H1 (cell line): ENCODE data around the gene CCDC148. TPM values are rescaled to one million over a fixed set of nuclear protein-coding genes. Genes with fewer than 3 reads are reported as not detected.

Experiments used
- CTCF ChIA-PET: fragments of 300-600 bp; sonication (Branson Sonifier 250); formaldehyde crosslinking; loops from one replicate; lab custom pipeline; 2021; ENCODE audit not compliant: partially characterized antibody; lab: Charles Lee
- POLR2A ChIA-PET: fragments of 300-600 bp; sonication (Branson Sonifier 250); formaldehyde crosslinking; loops from one replicate; lab custom pipeline; 2021; ENCODE audit warnings: inconsistent platforms; ENCODE audit not compliant: partially characterized antibody; lab: Charles Lee
- DNase-seq, 2 experiments: peaks; one replicate each; pipeline versions ENCODE4 v3.0.0 to v3.0.0-alpha.2; 2010 to 2022; ENCODE audit warnings: low spot score in 2 of 2, low read depth in 1 of 2, mixed read lengths in 1 of 2
- FAIRE-seq: peaks from 2 replicates; lab custom pipeline; 2011; peaks lifted over from hg19 to GRCh38; lab: Jason Lieb, UNC
- H2AFZ ChIP-seq: 2 replicates; pipeline ENCODE4 v1.8.1; 2012; ENCODE audit warnings: low read length, inconsistent platforms
- H2AK5ac ChIP-seq: 2 replicates; pipeline ENCODE4 v1.6.1; 2013; ENCODE audit warnings: low read depth, low read length
- H2BK120ac ChIP-seq: replicated peaks from 2 replicates; pipeline ENCODE3; 2013; ENCODE audit warnings: low read depth, low read length, inconsistent platforms
- H2BK12ac ChIP-seq: 2 replicates; pipeline ENCODE4 v1.6.1; 2013; ENCODE audit warnings: low read depth, low read length
- H2BK15ac ChIP-seq: 2 replicates; pipeline ENCODE4 v1.6.1; 2013; ENCODE audit warnings: low read length
- H2BK20ac ChIP-seq: 2 replicates; pipeline ENCODE4 v1.6.1; 2013; ENCODE audit warnings: low read length
- H2BK5ac ChIP-seq: 2 replicates; pipeline ENCODE4 v1.6.1; 2013; ENCODE audit warnings: low read depth, low read length
- H3K14ac ChIP-seq: 2 replicates; pipeline ENCODE4 v1.6.1; 2013; ENCODE audit warnings: inconsistent platforms; ENCODE audit not compliant: insufficient read length
- H3K18ac ChIP-seq: 2 replicates; pipeline ENCODE4 v1.6.1; 2013; ENCODE audit warnings: low read length; ENCODE audit errors: extremely low read depth
- H3K23ac ChIP-seq: 2 replicates; pipeline ENCODE4 v1.6.1; 2013; ENCODE audit warnings: inconsistent platforms; ENCODE audit not compliant: insufficient read length
- H3K23me2 ChIP-seq: 2 replicates; pipeline ENCODE4 v1.6.1; 2013; ENCODE audit warnings: low read depth, low read length
- H3K27ac ChIP-seq: 2 replicates; pipeline ENCODE4 v1.6.1; 2011; ENCODE audit warnings: low read depth, low read length, inconsistent platforms
- H3K27me3 ChIP-seq, 4 experiments: replicated peaks in 1 of 4; 1 replicate in 1 of 4; 2 replicates in 3 of 4; pipeline versions ENCODE4 v1.6.1 to v1.8.1; 2011 to 2013; ENCODE audit warnings: low read length in 3 of 4, mild to moderate bottlenecking in 3 of 4, inconsistent platforms in 2 of 4, mixed read lengths in 2 of 4, moderate library complexity in 1 of 4; ENCODE audit not compliant: control insufficient read depth in 3 of 4, insufficient read depth in 3 of 4; ENCODE audit errors: extremely low read depth in 1 of 4
- H3K36me3 ChIP-seq, 4 experiments: 2 replicates each; pipeline versions ENCODE4 v1.6.1 to v1.8.1; 2011 to 2013; ENCODE audit warnings: mild to moderate bottlenecking in 4 of 4, low read length in 3 of 4, moderate library complexity in 2 of 4, control low read depth in 1 of 4, inconsistent platforms in 1 of 4; ENCODE audit not compliant: insufficient read depth in 4 of 4, control insufficient read depth in 2 of 4
- H3K4ac ChIP-seq: replicated peaks from 2 replicates; pipeline ENCODE3; 2013; ENCODE audit warnings: low read length, low read depth, mixed read lengths, inconsistent platforms; ENCODE audit not compliant: insufficient read length
- H3K4me1 ChIP-seq, 4 experiments: replicated peaks in 1 of 4; 1 replicate in 1 of 4; 2 replicates in 3 of 4; pipeline versions ENCODE4 v1.6.1 to v1.8.1; 2011 to 2013; ENCODE audit warnings: low read length in 3 of 4, inconsistent platforms in 2 of 4, mixed read lengths in 1 of 4; ENCODE audit not compliant: insufficient read depth in 4 of 4, control insufficient read depth in 3 of 4
- H3K4me2 ChIP-seq, 2 experiments: 2 replicates each; pipeline versions ENCODE4 v1.6.1 to v1.8.1; 2011 to 2013; ENCODE audit warnings: low read depth in 2 of 2, low read length in 2 of 2, control low read depth in 1 of 2, inconsistent platforms in 1 of 2, mild to moderate bottlenecking in 1 of 2; ENCODE audit not compliant: insufficient read depth in 1 of 2
- H3K4me3 ChIP-seq, 4 experiments: fragments of 200-600, 300-600 bp in 1 of 4; sonication (generic), shearing (Covaris generic), sonication (Bioruptor Twin) in 1 of 4; 2 replicates each; pipeline versions ENCODE4 v1.5.1 to v1.8.1; 2011 to 2016; ENCODE audit warnings: low read length in 4 of 4, low read depth in 3 of 4, control low read depth in 2 of 4, inconsistent platforms in 2 of 4, mild to moderate bottlenecking in 2 of 4, mixed read lengths in 1 of 4, moderate library complexity in 1 of 4; ENCODE audit not compliant: insufficient read depth in 2 of 4; ENCODE audit errors: extremely low read depth in 1 of 4
- H3K56ac ChIP-seq: replicated peaks from 2 replicates; pipeline ENCODE3; 2013; ENCODE audit warnings: low read depth, mild to moderate bottlenecking, mixed read lengths, low read length, inconsistent platforms; ENCODE audit not compliant: insufficient read length
- H3K79me1 ChIP-seq: 2 replicates; pipeline ENCODE4 v1.6.1; 2013; ENCODE audit warnings: low read depth, low read length, control low read depth
- H3K79me2 ChIP-seq, 2 experiments: 2 replicates each; pipeline versions ENCODE4 v1.6.1 to v1.8.1; 2012 to 2013; ENCODE audit warnings: low read length in 2 of 2, mild to moderate bottlenecking in 2 of 2, inconsistent platforms in 1 of 2; ENCODE audit not compliant: insufficient read depth in 2 of 2, control insufficient read depth in 1 of 2
- H3K9ac ChIP-seq, 4 experiments: replicated peaks in 1 of 4; 1 replicate in 1 of 4; 2 replicates in 3 of 4; pipeline versions ENCODE4 v1.6.1 to v1.8.1; 2011 to 2013; ENCODE audit warnings: low read depth in 3 of 4, low read length in 3 of 4, control low read depth in 2 of 4, mild to moderate bottlenecking in 2 of 4, moderate library complexity in 2 of 4, inconsistent platforms in 1 of 4; ENCODE audit errors: extremely low read depth in 1 of 4
- H3K9me3 ChIP-seq, 2 experiments: 2 replicates each; pipeline versions ENCODE4 v1.6.1 to v1.8.1; 2012 to 2013; ENCODE audit warnings: mild to moderate bottlenecking in 2 of 2, moderate library complexity in 2 of 2, control low read depth in 1 of 2, inconsistent platforms in 1 of 2, low read depth in 1 of 2, low read length in 1 of 2, mixed read lengths in 1 of 2; ENCODE audit not compliant: insufficient read depth in 2 of 2
- H4K20me1 ChIP-seq, 2 experiments: replicated peaks in 1 of 2; 2 replicates each; pipeline versions ENCODE3 to v1.8.1; 2011 to 2013; ENCODE audit warnings: inconsistent platforms in 2 of 2, low read length in 2 of 2, mild to moderate bottlenecking in 1 of 2; ENCODE audit not compliant: insufficient read depth in 2 of 2, control insufficient read depth in 1 of 2
- H4K5ac ChIP-seq: 2 replicates; pipeline ENCODE4 v1.6.1; 2013; ENCODE audit warnings: low read length, low read depth, mixed read lengths, inconsistent platforms; ENCODE audit not compliant: insufficient read length
- H4K8ac ChIP-seq: 2 replicates; pipeline ENCODE4 v1.8.0; 2013; ENCODE audit warnings: mild to moderate bottlenecking, moderate library complexity, low read length, inconsistent platforms; ENCODE audit not compliant: insufficient read depth; ENCODE audit errors: extremely low read depth
- H4K91ac ChIP-seq: replicated peaks from 2 replicates; pipeline ENCODE3; 2013; ENCODE audit warnings: low read length, mixed read lengths, inconsistent platforms; ENCODE audit not compliant: insufficient read length
- CHD2 ChIP-seq: IDR thresholded peaks from 2 replicates; pipeline ENCODE4 v1.6.1; 2012; ENCODE audit warnings: low read length, improper control_type of control experiment
- WGBS, 2 experiments: shearing (Covaris generic) in 1 of 2; methylation state at CpG; one replicate each; pipeline versions ENCODE4 v1.1.6 to v1.1.7; 2013 to 2015; ENCODE audit warnings: low lambda C conversion rate in 2 of 2, mixed read lengths in 2 of 2, inconsistent platforms in 1 of 2, low coverage in 1 of 2, missing lambda C conversion rate in 1 of 2; ENCODE audit not compliant: insufficient replicate concordance in 2 of 2, insufficient coverage in 1 of 2, insufficient read length in 1 of 2; ENCODE audit errors: extremely low coverage in 1 of 2, missing lambda C conversion rate in 1 of 2; 5-methylcytosine and 5-hydroxymethylcytosine counted together
- polyA plus RNA-seq, 7 experiments: library from polyadenylated mRNA; depleted of rRNA in 3 of 7; stranded (reverse) in 5 of 7; unstranded in 2 of 7; fragments of >200 nt in 5 of 7; fragments of 200-250 nt in 2 of 7; gene quantifications; 1 replicate in 5 of 7; 2 replicates in 1 of 7; 4 replicates in 1 of 7; pipeline versions ENCODE4 v1.2.1 to v1.2.3, GENCODE V29; 2011 to 2013; ENCODE audit warnings: missing spikeins in 2 of 7, mixed read lengths in 2 of 7
- total RNA-seq: library from RNA; stranded (reverse); fragmentation: NEBNext Ultra II Directional; extraction: Animal tissue kit (Norgen Biotek cat#: 25700); gene quantifications from 2 replicates; pipeline ENCODE4 v1.2.1, GENCODE V29; 2021

Gene CCDC148
- total and polyA plus RNA-seq, 2 of the 8 experiments (the other 6 are each of a cell fraction or from before 2014, with no cell fraction given), result 0.45 to 1.3 TPM

DNA sequence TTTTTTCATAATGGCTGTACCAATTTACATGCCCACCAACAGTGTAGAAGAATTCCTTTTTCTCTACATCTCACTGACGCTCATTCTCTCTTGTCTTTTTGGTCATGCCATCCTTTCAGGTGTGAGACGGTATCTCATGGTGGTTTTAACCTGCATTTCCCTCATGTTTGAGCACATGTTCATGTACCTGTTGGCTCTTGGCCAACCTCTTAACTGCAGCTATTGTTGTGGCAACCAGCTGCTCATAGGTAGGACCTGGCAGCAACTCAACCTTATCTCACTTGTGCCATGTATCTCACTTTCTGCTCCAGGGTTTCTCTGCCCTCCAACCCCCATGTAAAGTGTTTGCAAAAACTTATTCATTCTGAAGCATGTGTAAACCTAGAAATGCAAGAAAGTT is 187.4 kb downstream of the CCDC148 start:
- Histone ChIP-seq H3K18ac (no peak overlapping the region), H2AFZ (no peak overlapping the region), H2BK15ac (no peak overlapping the region), H4K5ac (no peak overlapping the region), H3K9ac (no peak overlapping the region), H3K23me2 (no peaks in the 10 kb centered on the region), H3K79me1 (no peaks in the 10 kb centered on the region), H3K27me3 (no peaks in the 10 kb centered on the region), H4K8ac (no peak overlapping the region), H3K36me3 (no peaks in the 10 kb centered on the region), H3K14ac (no peak overlapping the region), H3K4me1 (no peaks in the 10 kb centered on the region), H3K79me2 (no peaks in the 10 kb centered on the region), H2AK5ac (no peak overlapping the region), H2BK20ac (no peak overlapping the region), H3K9me3 (no peaks in the 10 kb centered on the region), H4K20me1 (no peaks in the 10 kb centered on the region), H4K91ac (no peak overlapping the region), H3K56ac (no peak overlapping the region), H3K23ac (no peak overlapping the region), H2BK12ac (no peak overlapping the region), H2BK5ac (no peak overlapping the region), H3K27ac (no peak overlapping the region), H2BK120ac (no peak overlapping the region), H3K4me2 (no peak overlapping the region), H3K4ac (no peak overlapping the region), H3K4me3 (no peak overlapping the region)
- POLR2A ChIA-PET, result no interaction called here
- DNase-seq (no peak), FAIRE-seq (no peak)
- no peak for TF ChIP-seq CHD2
- CTCF ChIA-PET, result no interaction called here
- WGBS, 2 experiments, result 100% methylated on average over 2 of the region's 2 CpGs; no CpG with 5 or more reads in 1 of the 2 experiments
